ENCODE data around the gene FAM50A.
A peak's percentile ranks its signal among the peaks of the same experiment; 100 is the strongest.

Gene FAM50A

DNA sequence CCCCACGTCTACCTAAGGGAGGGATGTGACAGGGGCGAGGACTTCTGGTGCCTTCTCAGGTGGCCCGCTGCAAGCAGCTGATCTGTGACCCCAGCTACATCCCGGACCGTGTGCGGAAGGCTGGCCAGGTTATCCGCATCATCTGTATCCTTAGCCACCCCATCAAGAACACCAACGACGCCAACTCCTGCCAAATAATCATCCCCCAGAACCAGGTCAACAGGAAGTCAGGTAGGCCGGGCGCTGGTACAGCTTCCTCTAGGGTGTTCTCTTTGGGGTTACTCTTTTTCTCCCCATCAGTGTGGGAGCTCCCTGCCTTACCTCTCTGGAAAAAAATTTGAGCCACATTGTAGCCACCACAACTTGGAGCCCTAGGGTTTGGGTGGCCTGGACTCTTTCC lies 2.4 kb upstream of the FAM50A start:
- H3K4me3 ChIP-seq (replicated peaks; ENCODE audit: insufficient read depth, low read length): no peak overlapping the region
- TF ChIP-seq, protein P1, sequence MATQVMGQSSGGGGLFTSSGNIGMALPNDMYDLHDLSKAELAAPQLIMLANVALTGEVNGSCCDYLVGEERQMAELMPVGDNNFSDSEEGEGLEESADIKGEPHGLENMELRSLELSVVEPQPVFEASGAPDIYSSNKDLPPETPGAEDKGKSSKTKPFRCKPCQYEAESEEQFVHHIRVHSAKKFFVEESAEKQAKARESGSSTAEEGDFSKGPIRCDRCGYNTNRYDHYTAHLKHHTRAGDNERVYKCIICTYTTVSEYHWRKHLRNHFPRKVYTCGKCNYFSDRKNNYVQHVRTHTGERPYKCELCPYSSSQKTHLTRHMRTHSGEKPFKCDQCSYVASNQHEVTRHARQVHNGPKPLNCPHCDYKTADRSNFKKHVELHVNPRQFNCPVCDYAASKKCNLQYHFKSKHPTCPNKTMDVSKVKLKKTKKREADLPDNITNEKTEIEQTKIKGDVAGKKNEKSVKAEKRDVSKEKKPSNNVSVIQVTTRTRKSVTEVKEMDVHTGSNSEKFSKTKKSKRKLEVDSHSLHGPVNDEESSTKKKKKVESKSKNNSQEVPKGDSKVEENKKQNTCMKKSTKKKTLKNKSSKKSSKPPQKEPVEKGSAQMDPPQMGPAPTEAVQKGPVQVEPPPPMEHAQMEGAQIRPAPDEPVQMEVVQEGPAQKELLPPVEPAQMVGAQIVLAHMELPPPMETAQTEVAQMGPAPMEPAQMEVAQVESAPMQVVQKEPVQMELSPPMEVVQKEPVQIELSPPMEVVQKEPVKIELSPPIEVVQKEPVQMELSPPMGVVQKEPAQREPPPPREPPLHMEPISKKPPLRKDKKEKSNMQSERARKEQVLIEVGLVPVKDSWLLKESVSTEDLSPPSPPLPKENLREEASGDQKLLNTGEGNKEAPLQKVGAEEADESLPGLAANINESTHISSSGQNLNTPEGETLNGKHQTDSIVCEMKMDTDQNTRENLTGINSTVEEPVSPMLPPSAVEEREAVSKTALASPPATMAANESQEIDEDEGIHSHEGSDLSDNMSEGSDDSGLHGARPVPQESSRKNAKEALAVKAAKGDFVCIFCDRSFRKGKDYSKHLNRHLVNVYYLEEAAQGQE (IDR thresholded peaks at IDR 0.05; ENCODE audit: insufficient replicate concordance, low read depth): no peak
- no peak overlapping the region for H3K27ac ChIP-seq (replicated peaks)
- no peak for DNase-seq (ENCODE audit: low read depth in 1 of 2, low spot score in 1 of 2)
- no peaks in the 10 kb centered on the region for H3K27me3 ChIP-seq (ENCODE audit: insufficient read depth, poor library complexity, severe bottlenecking)

DNA sequence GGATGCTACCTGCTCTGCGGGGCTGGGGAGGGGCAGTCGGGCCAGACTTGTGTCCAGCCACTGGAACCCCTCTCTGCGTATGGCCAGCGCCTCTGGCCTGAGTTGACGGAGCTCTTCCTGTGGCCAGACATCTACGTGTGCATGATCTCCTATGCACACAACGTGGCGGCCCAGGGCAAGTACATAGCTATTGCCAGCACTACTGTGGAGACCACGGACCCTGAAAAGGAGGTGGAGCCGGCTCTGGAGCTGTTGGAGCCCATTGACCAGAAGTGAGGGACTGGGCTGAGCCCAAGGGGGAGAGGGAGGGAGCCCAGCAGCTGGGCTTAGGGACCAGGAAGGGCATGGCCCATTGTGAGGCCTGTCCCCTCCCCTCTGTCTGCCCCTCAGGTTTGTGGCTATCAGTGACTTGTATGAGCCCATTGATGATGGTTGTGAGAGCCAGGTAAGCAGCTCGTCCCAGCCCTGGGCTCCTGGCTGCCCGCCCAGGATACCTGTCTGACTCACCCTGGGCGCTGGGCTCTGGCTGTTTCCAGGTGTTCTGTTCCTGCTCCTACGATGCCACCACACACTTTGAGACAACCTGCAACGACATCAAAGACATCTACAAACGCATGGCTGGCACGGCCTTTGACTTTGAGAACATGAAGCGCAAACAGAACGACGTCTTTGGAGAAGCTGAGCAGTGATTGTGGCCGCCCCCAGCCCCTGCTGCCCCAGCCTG lies 1.8 kb upstream of the FAM50A start:
- no peaks in the 10 kb centered on the region for H3K27me3 ChIP-seq (ENCODE audit: insufficient read depth, poor library complexity, severe bottlenecking)
- no peak overlapping the region for H3K27ac ChIP-seq (replicated peaks)
- TF ChIP-seq, protein P2, sequence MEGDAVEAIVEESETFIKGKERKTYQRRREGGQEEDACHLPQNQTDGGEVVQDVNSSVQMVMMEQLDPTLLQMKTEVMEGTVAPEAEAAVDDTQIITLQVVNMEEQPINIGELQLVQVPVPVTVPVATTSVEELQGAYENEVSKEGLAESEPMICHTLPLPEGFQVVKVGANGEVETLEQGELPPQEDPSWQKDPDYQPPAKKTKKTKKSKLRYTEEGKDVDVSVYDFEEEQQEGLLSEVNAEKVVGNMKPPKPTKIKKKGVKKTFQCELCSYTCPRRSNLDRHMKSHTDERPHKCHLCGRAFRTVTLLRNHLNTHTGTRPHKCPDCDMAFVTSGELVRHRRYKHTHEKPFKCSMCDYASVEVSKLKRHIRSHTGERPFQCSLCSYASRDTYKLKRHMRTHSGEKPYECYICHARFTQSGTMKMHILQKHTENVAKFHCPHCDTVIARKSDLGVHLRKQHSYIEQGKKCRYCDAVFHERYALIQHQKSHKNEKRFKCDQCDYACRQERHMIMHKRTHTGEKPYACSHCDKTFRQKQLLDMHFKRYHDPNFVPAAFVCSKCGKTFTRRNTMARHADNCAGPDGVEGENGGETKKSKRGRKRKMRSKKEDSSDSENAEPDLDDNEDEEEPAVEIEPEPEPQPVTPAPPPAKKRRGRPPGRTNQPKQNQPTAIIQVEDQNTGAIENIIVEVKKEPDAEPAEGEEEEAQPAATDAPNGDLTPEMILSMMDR (IDR thresholded peaks at IDR 0.05; ENCODE audit: insufficient read depth, low read length): no peak
- no peak for TF ChIP-seq POLR2AphosphoS5 (IDR thresholded peaks at IDR 0.05; ENCODE audit: low read depth)
- no peak for TF ChIP-seq SPI1 (IDR thresholded peaks at IDR 0.05; ENCODE audit: borderline replicate concordance, low read depth)
- TF ChIP-seq GABPA (IDR thresholded peaks at IDR 0.05; ENCODE audit: low read depth): no peak
- no peak for DNase-seq (ENCODE audit: low read depth in 1 of 2, low spot score in 1 of 2)
- no peak overlapping the region for H3K4me3 ChIP-seq (replicated peaks; ENCODE audit: insufficient read depth, low read length)

DNA sequence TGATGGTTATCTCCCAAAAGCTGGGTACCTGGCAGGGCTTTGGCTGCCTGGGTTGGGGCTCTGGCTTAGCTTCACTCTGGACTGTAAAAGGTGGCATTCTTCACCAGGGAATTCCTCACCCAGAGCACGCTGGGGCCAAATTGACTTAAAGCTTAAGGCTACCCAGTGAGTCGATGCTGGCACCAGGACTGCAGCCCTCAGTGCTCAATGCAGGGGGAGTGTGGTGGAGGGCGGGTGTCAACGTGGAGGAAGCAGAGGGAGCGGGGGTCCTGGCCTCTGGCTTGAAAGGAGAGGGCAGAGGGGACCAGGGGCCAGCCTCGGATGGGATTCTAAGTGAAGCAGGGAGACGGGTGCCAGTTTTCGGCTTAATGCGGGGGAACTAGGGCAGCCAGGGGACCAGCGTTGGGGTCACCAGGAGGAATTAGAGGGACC lies 446 bp upstream of the FAM50A start:
- DNase-seq (ENCODE audit: low read depth in 1 of 2, low spot score in 1 of 2): no peak
- no peak overlapping the region for H3K27ac ChIP-seq (replicated peaks)
- TF ChIP-seq GABPA (IDR thresholded peaks at IDR 0.05; ENCODE audit: low read depth): no peak
- TF ChIP-seq, protein P2 (IDR thresholded peaks at IDR 0.05; ENCODE audit: insufficient read depth, low read length): no peak
- TF ChIP-seq, protein P1 (IDR thresholded peaks at IDR 0.05; ENCODE audit: insufficient replicate concordance, low read depth): no peak
- no peak for TF ChIP-seq POLR2AphosphoS5 (IDR thresholded peaks at IDR 0.05; ENCODE audit: low read depth)

DNA sequence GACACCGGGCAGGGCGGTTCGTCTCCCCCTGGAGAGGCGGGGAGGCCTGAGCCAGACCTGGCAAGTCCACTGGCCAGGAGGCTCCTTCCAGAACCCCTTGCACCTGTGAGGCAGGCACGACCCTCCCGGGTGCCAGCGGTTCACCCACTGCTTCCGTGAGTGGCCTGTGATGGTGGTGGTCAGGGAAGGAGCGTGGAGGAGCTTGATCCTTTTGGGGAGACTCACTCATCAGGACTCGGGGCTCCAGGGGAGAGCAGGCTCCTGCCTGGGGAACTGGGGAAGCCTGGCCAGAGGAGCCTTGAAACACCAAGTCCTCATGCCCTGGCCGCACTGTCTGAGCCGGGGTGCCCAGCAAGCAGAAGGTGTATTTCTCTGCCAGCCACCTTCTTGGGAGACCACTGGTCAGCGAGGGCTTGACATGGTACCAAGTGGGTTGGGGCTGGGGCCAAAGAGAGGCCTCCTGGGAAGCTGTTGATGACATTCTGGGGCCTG lies 860 bp downstream of the FAM50A start:
- no peaks in the 10 kb centered on the region for H3K27me3 ChIP-seq (ENCODE audit: insufficient read depth, poor library complexity, severe bottlenecking)

More for the DNA sequence above, 446 bp upstream of the FAM50A start:
- H3K27me3 ChIP-seq (ENCODE audit: insufficient read depth, poor library complexity, severe bottlenecking): no peaks in the 10 kb centered on the region
- H3K4me3 ChIP-seq (replicated peaks; ENCODE audit: insufficient read depth, low read length): peak overlapping the region; percentile 42

More for the DNA sequence above, 860 bp downstream of the FAM50A start:
- Histone ChIP-seq H3K4me3 (replicated peaks; ENCODE audit: insufficient read depth, low read length) (peak overlapping the region; percentile 46), H3K27ac (replicated peaks) (no peak overlapping the region)
- DNase-seq (ENCODE audit: low read depth in 1 of 2, low spot score in 1 of 2): no peak
- no peak for TF ChIP-seq GABPA (IDR thresholded peaks at IDR 0.05; ENCODE audit: low read depth)
- TF ChIP-seq, protein P2 (IDR thresholded peaks at IDR 0.05; ENCODE audit: insufficient read depth, low read length): no peak
- TF ChIP-seq POLR2AphosphoS5 (IDR thresholded peaks at IDR 0.05; ENCODE audit: low read depth): no peak
- TF ChIP-seq SPI1 (IDR thresholded peaks at IDR 0.05; ENCODE audit: borderline replicate concordance, low read depth): no peak
- TF ChIP-seq, protein P1 (IDR thresholded peaks at IDR 0.05; ENCODE audit: insufficient replicate concordance, low read depth): no peak

All from HL-60 (cell line).